ENCODE results near the gene TOR1B.
A peak's percentile ranks its signal among the peaks of the same experiment; 100 is the strongest.
"Not testable (repeated sequence)": the region's sequence is repeated elsewhere in the genome, so short reads cannot be mapped to it uniquely, and the experiment has no call there.

The TOR1B gene

DNA sequence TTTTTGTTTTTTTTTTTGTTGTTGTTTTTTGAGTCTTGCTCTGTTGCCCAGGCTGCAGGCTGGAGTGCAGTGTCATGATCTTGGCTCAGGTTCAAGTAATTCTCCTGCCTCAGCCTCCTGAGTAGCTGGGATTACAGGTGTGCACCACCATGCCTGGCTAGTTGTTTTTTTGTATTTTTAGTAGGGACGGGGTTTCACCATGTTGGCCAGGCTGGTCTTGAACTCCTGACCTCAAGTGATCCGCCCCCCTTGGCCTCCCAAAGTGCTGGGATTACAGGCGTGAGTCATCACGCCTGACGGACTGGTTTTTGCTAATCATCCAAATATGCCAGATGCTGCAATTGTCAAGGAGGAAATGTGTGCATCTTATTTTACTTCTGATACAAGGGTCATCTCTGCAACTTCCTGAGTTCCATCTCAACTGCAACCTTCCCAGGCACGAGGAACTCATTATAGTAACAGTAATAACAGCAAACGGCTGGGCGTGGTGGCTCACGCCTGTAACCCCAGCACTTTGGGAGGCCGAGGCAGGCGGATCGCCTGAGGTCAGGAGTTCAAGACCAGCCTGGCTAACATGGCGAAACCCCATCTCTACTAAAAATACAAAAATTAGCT lies 40.5 kb upstream of the TOR1B start:
- not testable (repeated sequence) for H3K4me1 ChIP-seq (ENCODE audit: control insufficient read depth, insufficient read depth, low read length); H3K27ac ChIP-seq (ENCODE audit: extremely low read depth, low read depth, low read length); H3K36me3 ChIP-seq (ENCODE audit: control insufficient read depth in 2 of 2, insufficient read depth in 1 of 2, low read length in 2 of 2); H3K4me3 ChIP-seq (ENCODE audit: low read depth, low read length); H3K9me3 ChIP-seq (ENCODE audit: control insufficient read depth, insufficient read depth, low read depth, low read length)
- ChIA-PET CTCF (interaction anchor here (1.0 to 4.0 kb wide), 5 partner anchors 10 to 36 kb away, joined by 3 to 21 read pairs (median 5); no protein-coding TSS in a partner anchor), POLR2A (interaction anchor here (0.9 to 1.3 kb wide), 2 partner anchors 11 to 15 kb away, joined by 4 to 7 read pairs; no protein-coding TSS in a partner anchor)
- peak; percentile 60 for TF ChIP-seq ZNF362 (tag by site-specific recombination; IDR thresholded peaks at IDR 0.05)
- 0 out of 2 replicates have a peak, but pooled peaks have one; percentile 45 for TF ChIP-seq ZNF121 (tag by site-specific recombination; IDR thresholded peaks at IDR 0.05)
- peak; percentile 44; the same call in 1 of the 2 replicates for TF ChIP-seq SP7 (tag by site-specific recombination; IDR thresholded peaks at IDR 0.05)

- no peaks in the 10 kb centered on the region for H3K9me3 ChIP-seq (ENCODE audit: control insufficient read depth, insufficient read depth, low read depth, low read length)
- H3K4me1 ChIP-seq (ENCODE audit: control insufficient read depth, insufficient read depth, low read length), result no peaks in the 10 kb centered on the region
- ChIA-PET POLR2A (no interaction called here), CTCF (interaction anchor here (0.6 to 4.0 kb wide), 7 partner anchors 9 to 630 kb away, joined by 3 to 21 read pairs (median 5); no protein-coding TSS in a partner anchor)
- no peak overlapping the region for H3K4me3 ChIP-seq (ENCODE audit: low read depth, low read length)
- H3K36me3 ChIP-seq (ENCODE audit: control insufficient read depth in 2 of 2, insufficient read depth in 1 of 2, low read length in 2 of 2), result no peaks in the 10 kb centered on the region
- H3K27ac ChIP-seq (ENCODE audit: extremely low read depth, low read depth, low read length), result no peak overlapping the region
- TF ChIP-seq HIC1 (tag by site-specific recombination; IDR thresholded peaks at IDR 0.05) (no peak), ZNF248 (tag by site-specific recombination; IDR thresholded peaks at IDR 0.05) (no peak), SALL2 (tag by site-specific recombination; IDR thresholded peaks at IDR 0.05; ENCODE audit: borderline replicate concordance) (no peak), ZNF768 (tag by site-specific recombination; IDR thresholded peaks at IDR 0.05) (no peak), PATZ1 (tag by site-specific recombination; IDR thresholded peaks at IDR 0.05) (no peak), ZBTB21 (tag by site-specific recombination; IDR thresholded peaks at IDR 0.05) (no peak), ZNF654 (tag by site-specific recombination; IDR thresholded peaks at IDR 0.05; ENCODE audit: low read depth) (no peak), SP7 (tag by site-specific recombination; IDR thresholded peaks at IDR 0.05) (no peak), ZSCAN18 (tag by site-specific recombination; IDR thresholded peaks at IDR 0.05) (no peak)
Observed at GRCh38 chr9:129762985-129763926, 39.7 kb upstream of the TOR1B start.
